DMS114 treated with DMSO at 0.1 percent for 48 hours (cell line): ENCODE results near the gene HDLBP.

Source experiments
- DNase-seq: peaks from one replicate; lab custom pipeline; 2025; ENCODE audit not compliant: unreplicated experiment; lab: John Stamatoyannopoulos, UW

Gene HDLBP

DNA sequence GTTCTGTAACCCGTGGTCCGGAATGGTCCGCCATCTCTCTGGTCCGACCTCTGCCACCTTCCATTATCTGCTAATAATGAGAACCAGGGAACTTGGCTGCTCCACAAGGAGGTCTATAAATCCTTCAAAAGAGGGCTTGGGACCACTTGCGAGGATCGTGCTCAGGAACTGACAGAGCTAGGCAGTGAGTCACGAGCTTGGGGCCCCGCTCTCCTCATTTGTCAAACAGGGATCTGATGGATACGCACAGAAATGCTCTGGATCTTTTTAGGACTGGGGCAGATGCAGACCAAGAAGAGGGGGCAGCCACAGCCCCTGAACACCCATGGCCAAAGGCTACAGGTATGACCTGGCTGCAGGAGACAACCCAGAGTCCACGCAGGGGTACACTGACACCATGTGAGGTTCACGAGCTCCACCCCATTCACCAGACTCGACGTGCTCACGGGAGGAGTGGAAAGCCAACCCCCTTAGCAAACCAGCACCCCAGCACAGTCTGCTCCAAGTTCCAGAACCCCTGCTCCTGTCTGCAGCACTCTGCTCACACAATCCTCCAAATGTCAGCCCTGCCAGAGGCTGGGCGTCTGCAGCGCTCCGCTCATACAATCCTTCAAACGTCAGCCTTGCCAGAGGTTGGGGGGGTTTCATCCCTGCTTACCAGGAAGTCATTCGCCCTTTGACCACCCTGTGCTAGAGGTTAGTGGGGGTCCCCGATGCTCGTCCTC, 81.2 kb downstream of the HDLBP start:
- DNase-seq, result no peak

DNA sequence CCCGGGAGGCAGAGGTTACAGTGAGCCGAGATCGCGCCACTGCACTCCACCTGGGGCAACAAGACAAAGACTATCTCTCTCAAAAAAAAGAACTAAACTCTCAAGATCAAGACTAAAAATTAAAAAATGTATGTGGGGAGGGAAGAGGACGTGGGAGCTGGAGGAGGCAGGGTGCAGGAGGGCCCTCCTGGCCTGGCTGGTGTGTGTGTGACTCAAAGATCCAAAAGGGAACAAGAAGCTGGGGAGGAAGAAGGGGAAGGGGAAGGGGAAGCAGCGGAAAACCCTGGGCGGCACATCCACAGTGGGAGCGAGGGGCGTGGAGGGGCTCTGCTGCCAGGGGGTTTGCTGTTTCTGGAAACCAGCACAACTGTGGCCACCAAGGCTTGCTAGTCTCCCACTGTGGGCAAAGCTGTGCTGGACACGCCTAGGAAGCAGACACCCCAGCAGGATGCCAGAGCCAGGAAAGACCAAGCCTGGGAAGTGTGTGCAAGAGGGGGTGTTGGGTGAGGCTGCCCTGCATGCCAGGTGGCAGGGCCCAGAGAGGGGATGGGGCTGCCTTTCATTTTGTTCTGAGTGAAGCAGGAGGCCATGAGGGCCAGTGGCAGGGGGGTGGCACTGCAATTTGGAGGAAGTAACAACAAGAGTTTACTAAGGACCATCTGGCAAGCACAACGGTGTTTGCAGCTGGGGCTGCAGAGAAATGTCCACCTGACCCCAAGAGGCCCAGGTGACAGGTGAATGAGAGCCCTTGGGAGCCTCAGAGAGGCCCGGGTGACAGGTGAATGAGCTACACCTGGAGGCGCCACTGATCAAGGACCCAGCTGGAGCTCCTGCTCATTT, 82.5 kb downstream of the HDLBP start:
- DNase-seq, result no peak

- no peak for DNase-seq
Measured at GRCh38 chr2:241230435-241230834, 85.0 kb downstream of the HDLBP start.

DNA sequence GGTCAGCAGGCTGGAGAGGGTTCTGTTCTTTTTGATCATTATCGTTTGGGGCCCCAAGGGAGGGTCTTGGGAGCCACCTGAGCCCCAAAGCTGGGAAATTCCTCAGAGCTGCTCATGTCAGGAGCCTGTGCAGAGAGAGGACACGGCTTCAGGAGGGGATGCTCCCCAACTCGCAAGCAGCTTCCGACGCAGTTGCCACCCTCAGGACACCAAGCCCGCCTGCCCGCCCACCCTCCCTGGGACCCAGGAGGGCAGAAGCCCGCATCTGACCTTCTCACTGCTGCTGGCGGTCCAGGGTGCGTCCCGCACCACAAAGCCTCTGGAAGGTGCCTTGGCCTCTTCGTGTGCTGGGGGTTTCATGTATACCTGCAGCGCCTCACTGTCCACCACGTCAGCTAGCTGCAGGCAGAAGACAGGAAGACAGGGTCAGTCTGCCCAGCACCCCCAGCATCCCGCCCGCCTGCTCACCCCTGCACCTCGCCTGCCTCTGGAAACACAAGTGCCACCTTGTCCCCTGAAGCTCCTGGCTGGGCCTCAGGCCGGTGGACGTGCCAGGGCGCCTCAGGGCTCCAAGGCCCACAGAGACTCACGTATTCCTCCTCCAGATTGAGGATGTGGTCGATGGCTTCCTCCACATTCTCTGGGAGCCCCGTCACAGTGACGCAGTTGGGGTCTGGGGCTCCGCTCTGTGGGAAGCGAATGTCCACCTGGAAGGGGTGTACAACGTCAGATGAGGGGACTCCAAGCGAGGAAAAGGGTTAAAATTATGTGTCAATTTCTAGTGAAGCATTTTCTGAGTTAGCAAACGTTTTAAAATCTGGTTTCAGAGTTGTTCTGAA, 85.7 kb downstream of the HDLBP start:
- DNase-seq, result no peak

DNA sequence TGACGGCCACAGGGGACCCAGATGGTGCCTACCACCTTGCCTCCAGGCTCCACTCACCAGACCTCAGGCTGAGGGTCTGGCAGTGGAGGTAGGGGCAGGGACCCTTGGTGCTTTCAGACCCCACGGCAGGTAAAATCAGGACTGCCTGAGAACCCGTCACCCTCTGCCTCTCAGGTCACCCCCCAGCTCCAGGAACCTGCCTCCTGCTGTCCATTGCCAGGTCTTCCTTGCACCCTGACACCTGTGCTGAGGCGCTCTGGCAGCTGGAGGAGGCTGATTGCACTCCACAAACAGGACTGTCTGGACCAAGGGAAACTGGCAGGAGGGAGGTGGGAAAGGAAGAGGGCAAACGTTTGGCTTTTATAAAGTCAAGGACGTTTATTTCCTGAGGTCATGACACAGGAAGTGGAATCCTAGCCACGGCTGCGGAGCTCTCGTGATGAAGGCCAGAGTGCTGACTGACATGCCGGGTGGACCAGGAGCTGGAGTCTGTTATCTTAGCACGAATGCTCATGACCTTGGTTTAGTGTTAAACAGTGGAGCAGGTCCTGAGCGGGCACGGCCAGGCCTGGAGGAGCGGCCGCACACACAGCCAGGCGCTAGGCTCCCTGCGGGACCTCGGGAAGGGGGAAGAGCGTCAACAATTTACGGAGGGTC, 86.5 kb downstream of the HDLBP start:
- DNase-seq, result no peak

- no peak for DNase-seq
Measured at GRCh38 chr2:241228081-241228859, 87.2 kb downstream of the HDLBP start.

- no peak for DNase-seq
Measured at GRCh38 chr2:241227594-241227993, 87.9 kb downstream of the HDLBP start.

- no peak for DNase-seq
Measured at GRCh38 chr2:241226723-241227572, 88.5 kb downstream of the HDLBP start.

DNA sequence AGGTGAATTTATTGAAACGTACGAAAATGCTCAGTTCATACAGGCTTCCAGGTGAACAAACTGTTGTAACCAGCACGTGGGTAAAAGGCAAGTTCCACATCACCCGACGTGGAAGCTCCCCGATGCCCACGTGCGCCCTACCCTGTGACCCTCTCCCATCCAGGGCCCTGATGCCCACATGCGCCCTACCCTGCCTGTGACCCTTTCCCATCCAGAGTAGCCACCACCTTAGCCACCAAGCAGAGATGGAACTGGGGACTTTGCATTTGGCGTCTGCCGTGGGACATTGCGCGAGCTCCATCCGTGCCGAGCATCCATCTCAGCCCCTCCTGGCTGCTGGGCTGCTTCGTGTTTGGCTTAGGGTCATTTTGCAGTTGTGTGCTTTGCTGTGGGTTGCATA, 89.5 kb downstream of the HDLBP start:
- DNase-seq, result no peak

DNA sequence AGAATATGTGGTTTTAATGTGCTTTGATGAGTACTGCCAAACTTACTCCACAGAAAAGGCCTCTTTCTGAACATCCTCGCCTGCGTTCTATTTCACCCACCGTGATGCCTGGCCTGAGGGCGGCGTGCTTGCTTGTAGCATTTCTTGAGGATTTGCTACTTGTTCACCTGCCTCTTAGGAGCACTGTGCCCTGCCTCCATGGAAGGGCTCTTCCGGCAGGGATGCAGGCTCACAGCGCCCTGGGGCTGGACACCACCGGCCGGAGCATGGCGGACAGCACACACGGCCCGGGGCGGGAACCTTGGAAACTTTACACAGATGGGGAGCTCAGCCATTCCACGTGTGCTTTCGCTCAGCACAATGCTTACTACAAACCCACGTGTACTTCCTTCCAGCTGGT, 89.9 kb downstream of the HDLBP start:
- no peak for DNase-seq

DNA sequence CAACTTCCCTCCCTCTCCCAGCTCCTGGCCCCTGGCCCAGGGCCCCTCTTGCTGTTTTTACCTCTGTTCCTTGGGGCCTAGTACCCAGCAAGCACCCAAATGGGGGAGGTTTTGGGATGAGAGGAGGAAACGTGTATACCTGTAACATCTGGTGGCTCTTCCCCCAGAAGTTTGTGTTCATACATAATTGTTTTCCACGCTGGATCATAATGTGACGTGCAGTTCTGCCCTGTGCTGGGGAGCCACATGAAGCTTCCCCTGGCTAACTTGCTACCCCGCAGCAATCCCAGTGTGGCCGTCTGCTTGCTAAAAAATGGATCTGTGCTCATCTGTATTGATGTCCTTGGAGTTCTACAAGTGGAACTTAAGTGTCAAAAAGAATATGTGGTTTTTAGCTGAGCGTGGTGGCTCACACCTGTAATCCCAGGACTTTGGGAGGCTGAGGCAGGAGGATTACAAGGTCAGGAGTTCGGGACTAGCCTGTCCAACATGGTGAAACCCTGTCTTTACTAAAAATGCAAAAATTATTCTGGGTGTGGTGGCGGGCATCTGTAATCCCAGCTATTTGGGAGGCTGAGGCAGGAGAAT, 90.5 kb downstream of the HDLBP start:
- DNase-seq, result no peak

GRCh38 chr2:241224018-241224850, 91.2 kb downstream of the HDLBP start:
- no peak for DNase-seq

DNA sequence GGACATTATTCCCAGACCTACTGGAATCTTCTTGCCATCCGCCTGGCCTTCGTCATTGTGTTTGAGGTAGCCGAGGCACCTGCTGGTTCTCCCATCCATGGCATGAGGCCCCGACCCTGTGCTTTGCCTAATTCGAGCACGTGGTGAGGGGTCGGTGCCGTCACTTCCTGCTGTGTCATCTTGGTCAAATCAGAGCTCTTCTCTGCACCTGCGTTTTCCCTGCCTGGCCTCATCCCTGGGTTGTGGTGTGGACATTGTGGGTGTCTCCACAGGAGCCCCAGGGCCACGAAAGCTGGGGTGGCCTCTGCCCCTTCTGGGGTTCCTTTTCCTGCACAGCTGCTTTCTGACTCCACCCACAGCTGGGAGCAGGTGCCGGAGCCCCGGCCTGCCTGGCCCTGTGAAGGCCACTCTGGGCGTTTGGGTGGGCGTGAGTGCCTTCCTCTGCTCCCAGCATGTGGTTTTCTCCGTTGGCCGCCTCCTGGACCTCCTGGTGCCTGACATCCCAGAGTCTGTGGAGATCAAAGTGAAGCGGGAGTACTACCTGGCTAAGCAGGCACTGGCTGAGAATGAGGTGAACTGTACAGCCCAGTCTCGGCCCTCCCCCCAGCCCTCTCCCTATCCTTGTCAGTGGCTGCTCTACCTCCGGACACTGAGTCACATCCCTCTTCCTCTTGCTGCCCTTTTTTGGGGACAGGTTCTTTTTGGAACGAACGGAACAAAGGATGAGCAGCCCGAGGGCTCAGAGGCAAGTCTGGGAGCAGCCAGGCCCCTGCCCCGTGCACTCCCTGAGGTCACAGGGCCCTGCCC, 92.1 kb downstream of the HDLBP start:
- no peak for DNase-seq

DNA sequence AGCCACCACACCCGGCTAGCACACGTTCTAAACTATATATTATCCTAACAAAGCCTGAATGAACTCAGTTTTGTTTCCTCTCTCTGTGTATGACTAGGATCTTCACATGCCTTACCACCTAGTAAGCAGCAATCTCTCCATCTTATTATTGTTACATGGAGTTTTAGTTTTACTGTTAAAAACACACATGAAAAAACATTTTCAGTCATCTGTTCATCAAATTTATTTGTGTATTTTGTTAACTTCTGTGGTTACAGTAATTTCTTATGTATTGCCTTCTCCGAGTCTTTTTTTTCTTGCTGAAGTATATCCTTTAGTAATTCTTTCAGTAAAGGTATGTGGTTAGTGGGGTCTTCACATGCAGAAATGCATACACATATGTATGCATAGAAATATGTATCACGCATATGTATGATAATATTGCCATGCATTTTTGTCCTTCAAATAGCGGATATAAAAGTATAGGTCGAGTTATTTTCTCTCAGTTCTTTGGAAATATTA, 95.6 kb downstream of the HDLBP start:
- no peak for DNase-seq

DNA sequence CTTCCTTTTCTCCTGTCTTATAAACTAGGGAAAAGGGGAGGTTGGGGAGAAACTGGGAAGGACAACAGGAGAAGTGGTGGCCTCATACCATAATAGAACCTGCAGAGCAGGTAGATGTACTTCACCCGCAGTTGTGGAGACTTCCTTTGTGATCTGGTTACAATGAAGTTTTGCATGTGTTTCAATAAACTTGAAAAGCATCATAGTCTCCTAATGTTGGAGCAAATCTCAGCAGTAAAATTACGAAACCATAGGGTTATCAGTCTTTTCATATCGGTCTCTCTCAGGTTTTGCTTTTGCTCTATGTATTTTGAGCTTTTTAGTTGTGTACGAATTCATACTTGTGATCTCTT, 96.5 kb downstream of the HDLBP start:
- no peak for DNase-seq

- no peak for DNase-seq
Measured at GRCh38 chr2:241218131-241219029, 97.1 kb downstream of the HDLBP start.
